Activated CD4-positive, alpha-beta T cell treated with anti-CD3 and anti-CD28 coated beads, Interleukin-2, amount 10 ng/mL, durations not matched to agents 24 days and 14 days (primary cell): ENCODE results near the gene ISY1. TPM values are rescaled to one million over a fixed set of nuclear protein-coding genes. Genes with fewer than 3 reads are reported as not detected.
"Not testable (repeated sequence)": the region's sequence is repeated elsewhere in the genome, so short reads cannot be mapped to it uniquely, and the experiment has no call there.

Source experiments
- DNase-seq: peaks from one replicate; pipeline ENCODE4 v3.0.0; 2022
- H3K27ac Mint-ChIP-seq: one replicate; pipeline ENCODE4 v1.8.0; 2022; ENCODE audit warnings: mild to moderate bottlenecking, mixed read lengths
- H3K27me3 Mint-ChIP-seq: one replicate; pipeline ENCODE4 v1.8.0; 2022; ENCODE audit warnings: mixed read lengths
- H3K36me3 Mint-ChIP-seq: one replicate; pipeline ENCODE4 v1.8.0; 2022; ENCODE audit warnings: low read depth, mild to moderate bottlenecking, mixed read lengths
- H3K4me1 Mint-ChIP-seq: one replicate; pipeline ENCODE4 v1.8.0; 2021; ENCODE audit warnings: mixed read lengths
- H3K4me3 Mint-ChIP-seq: one replicate; pipeline ENCODE4 v1.8.0; 2022; ENCODE audit warnings: mild to moderate bottlenecking, moderate library complexity, mixed read lengths
- H3K9me3 Mint-ChIP-seq: one replicate; pipeline ENCODE4 v1.8.0; 2021; ENCODE audit warnings: mixed read lengths
- intact Hi-C: fragments of 100-400 bp; cut with micrococcal nuclease; formaldehyde crosslinking; loops from one replicate; pipeline ENCODE4 v1.15.1; 2023
- total RNA-seq: library from RNA; stranded (reverse); gene quantifications from 2 replicates; pipeline ENCODE4 v1.2.3, GENCODE V29; 2022

Gene ISY1
- total RNA-seq, 1 donor from 2014 or later, result 83.7 TPM

GRCh38 chr3:129121016-129121791 is 39.7 kb downstream of the ISY1 start:
- Mint-ChIP-seq H3K27ac (peak overlapping the region; percentile 99), H3K9me3 (no peaks in the 10 kb centered on the region), H3K4me1 (peaks cover 48% of the 10 kb centered on the region), H3K27me3 (no peaks in the 10 kb centered on the region), H3K36me3 (peaks cover 43% of the 10 kb centered on the region), H3K4me3 (peak overlapping the region; percentile 94)
- intact Hi-C loops, result loop anchor here (2.0 to 5.0 kb wide), 8 partner anchors 54 to 504 kb away; no protein-coding TSS in a partner anchor
- DNase-seq, result no peak

GRCh38 chr3:129120254-129121004 is 40.4 kb downstream of the ISY1 start:
- Mint-ChIP-seq H3K27ac (peak overlapping the region; percentile 99), H3K9me3 (no peaks in the 10 kb centered on the region), H3K27me3 (no peaks in the 10 kb centered on the region), H3K4me1 (peaks cover 51% of the 10 kb centered on the region), H3K4me3 (peak overlapping the region; percentile 94), H3K36me3 (peaks cover 40% of the 10 kb centered on the region)
- intact Hi-C loops, result loop anchor here (1.0 to 5.0 kb wide), 13 partner anchors 8 to 503 kb away; partner anchors contain the start of genes COPG1, ISY1 and RPN1
- DNase-seq, result peak; percentile 98

DNA sequence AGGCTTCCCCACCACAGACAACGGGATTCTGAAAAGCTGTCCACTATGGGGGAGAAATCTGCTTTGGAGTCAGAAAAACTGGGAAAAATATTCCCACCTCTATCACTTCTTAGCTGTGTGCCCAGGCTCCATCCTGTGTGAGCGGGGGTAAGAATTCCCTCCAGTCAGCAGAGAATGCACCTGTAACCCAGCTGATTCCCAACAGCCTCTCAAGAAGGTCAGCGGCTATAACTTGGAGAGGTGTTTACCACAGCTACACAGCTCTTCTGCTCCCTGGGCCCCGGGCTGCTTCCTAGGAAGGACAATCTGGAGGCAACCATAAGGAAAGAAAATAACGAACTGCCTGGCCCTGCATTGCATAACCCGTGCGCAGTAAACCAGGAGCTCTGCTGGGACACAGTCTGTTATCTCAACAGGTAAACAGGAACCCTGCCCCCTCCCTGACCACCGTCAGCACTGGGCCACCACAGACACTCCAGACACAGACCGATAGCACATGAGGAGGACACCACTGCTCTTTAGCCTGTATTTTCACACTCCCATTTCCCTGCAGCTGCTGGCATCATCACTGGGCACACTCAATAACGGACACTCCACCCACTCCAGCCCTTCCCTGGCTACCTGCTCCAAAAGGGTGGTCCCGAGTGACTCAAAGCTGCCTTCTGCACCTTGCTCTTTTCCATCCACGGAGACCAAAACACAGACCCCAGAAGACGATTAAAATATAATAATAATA is 41.3 kb downstream of the ISY1 start:
- Mint-ChIP-seq H3K9me3 (no peaks in the 10 kb centered on the region), H3K4me3 (peak overlapping the region; percentile 94), H3K27me3 (no peaks in the 10 kb centered on the region), H3K36me3 (peaks cover 44% of the 10 kb centered on the region), H3K27ac (peak overlapping the region; percentile 99), H3K4me1 (peaks cover 55% of the 10 kb centered on the region)
- peak; percentile 83 for DNase-seq
- intact Hi-C loops, result loop anchor here (1.0 to 10.0 kb wide), 14 partner anchors 7 to 502 kb away; partner anchors contain the start of genes COPG1, IFT122, ISY1 and RPN1

- Mint-ChIP-seq H3K4me1 (peaks cover 63% of the 10 kb centered on the region), H3K36me3 (peaks cover 49% of the 10 kb centered on the region), H3K27me3 (no peaks in the 10 kb centered on the region), H3K9me3 (no peaks in the 10 kb centered on the region), H3K4me3 (peak overlapping the region; percentile 94), H3K27ac (peak overlapping the region; percentile 99)
- intact Hi-C loops, result loop anchor here (10.0 kb wide), 1 partner anchor 326 kb away; the partner anchor contains the start of gene IFT122
- DNase-seq, result peak; percentile 89
These were observed 42.1 kb downstream of the ISY1 start for GRCh38 chr3:129118745-129119144.

DNA sequence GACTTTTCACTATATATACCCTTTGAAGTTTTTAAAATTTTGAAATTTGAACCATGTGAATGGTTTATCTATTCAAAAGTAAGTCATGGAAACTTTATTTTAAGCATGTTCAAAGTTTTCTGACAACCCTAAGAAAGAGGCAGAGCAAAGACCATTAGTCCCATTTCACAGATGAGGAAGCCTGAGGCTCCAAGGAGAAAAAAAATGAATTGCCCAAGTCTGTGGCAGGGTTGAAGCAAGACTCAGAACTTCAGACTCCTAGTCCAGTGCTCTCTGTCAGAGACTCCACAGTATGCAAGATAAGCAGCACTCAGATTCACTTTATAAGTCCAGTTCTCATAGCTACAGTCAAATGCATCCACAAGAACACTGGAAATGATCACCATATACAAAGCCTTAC is 43.7 kb downstream of the ISY1 start:
- intact Hi-C loops, result loop anchor here (10.0 kb wide), 1 partner anchor 328 kb away; the partner anchor contains the start of gene IFT122
- Mint-ChIP-seq H3K4me3 (peak overlapping the region; percentile 94), H3K4me1 (peaks cover 62% of the 10 kb centered on the region), H3K9me3 (no peaks in the 10 kb centered on the region), H3K27me3 (no peaks in the 10 kb centered on the region), H3K36me3 (peaks cover 58% of the 10 kb centered on the region), H3K27ac (peak overlapping the region; percentile 99)
- DNase-seq, result no peak

GRCh38 chr3:129116482-129116946 is 44.3 kb downstream of the ISY1 start:
- peak; percentile 83 for DNase-seq
- H3K4me1 Mint-ChIP-seq, result peaks cover 59% of the 10 kb centered on the region
- no peaks in the 10 kb centered on the region for H3K27me3 Mint-ChIP-seq
- peaks cover 57% of the 10 kb centered on the region for H3K36me3 Mint-ChIP-seq
- intact Hi-C loops, result loop anchor here (10.0 kb wide), 1 partner anchor 328 kb away; the partner anchor contains the start of gene IFT122
- peak overlapping the region; percentile 82 for H3K27ac Mint-ChIP-seq
- no peaks in the 10 kb centered on the region for H3K9me3 Mint-ChIP-seq
- peak overlapping the region; percentile 76 for H3K4me3 Mint-ChIP-seq

- Mint-ChIP-seq H3K4me3 (peak overlapping the region; percentile 67), H3K36me3 (peaks cover 63% of the 10 kb centered on the region)
These were observed 46.4 kb downstream of the ISY1 start for GRCh38 chr3:129114455-129114854.

DNA sequence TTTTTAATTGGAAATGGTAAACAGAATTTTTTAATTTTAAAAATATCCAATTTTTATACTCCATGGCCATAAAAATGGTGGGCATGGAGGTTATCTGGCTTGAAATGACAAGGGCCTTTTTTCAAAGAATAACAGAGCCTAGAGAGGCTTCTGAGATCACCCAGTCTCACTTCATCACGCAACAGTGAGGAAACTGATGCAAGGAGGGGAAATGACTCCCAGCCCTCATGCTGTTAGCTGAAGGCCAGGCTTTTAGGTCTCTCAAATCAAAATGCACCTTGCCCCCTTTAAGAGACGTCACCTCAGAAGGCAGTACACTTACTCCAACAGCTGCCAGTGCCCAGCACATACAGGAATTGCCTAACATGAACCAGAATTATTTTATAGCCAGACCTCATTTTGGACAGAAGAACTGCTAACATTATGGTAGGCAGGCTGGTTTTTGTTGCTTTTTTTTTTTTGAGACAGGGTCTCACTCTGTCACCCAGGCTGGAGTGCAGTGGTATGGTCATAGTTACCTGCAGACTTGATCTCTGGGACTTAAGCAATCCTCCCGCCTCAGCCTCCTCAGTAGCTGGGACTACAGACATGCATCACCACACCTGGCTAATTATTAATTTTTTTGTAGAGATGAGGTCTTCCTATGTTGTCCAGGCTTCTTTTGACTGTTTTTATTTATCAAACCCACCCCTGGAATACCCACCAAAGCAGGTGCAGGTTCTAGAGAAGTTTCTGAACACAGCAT is 48.4 kb downstream of the ISY1 start:
- Mint-ChIP-seq H3K27me3 (no peaks in the 10 kb centered on the region), H3K9me3 (no peaks in the 10 kb centered on the region), H3K4me1 (peaks cover 58% of the 10 kb centered on the region), H3K4me3 (peak overlapping the region; percentile 55), H3K27ac (peak overlapping the region; percentile 95), H3K36me3 (peaks cover 62% of the 10 kb centered on the region)
- intact Hi-C loops, result loop anchor here (1.0 to 10.0 kb wide), 2 partner anchors 8 to 332 kb away; partner anchors contain the start of gene IFT122
- peak; percentile 81 for DNase-seq

More at GRCh38 chr3:129114455-129114854, 46.4 kb downstream of the ISY1 start:
- no peaks in the 10 kb centered on the region for H3K27me3 Mint-ChIP-seq
- peak overlapping the region; percentile 88 for H3K27ac Mint-ChIP-seq
- intact Hi-C loops, result loop anchor here (10.0 kb wide), 1 partner anchor 330 kb away; the partner anchor contains the start of gene IFT122
- no peaks in the 10 kb centered on the region for H3K9me3 Mint-ChIP-seq
- H3K4me1 Mint-ChIP-seq, result peaks cover 63% of the 10 kb centered on the region
- DNase-seq, result no peak

DNA sequence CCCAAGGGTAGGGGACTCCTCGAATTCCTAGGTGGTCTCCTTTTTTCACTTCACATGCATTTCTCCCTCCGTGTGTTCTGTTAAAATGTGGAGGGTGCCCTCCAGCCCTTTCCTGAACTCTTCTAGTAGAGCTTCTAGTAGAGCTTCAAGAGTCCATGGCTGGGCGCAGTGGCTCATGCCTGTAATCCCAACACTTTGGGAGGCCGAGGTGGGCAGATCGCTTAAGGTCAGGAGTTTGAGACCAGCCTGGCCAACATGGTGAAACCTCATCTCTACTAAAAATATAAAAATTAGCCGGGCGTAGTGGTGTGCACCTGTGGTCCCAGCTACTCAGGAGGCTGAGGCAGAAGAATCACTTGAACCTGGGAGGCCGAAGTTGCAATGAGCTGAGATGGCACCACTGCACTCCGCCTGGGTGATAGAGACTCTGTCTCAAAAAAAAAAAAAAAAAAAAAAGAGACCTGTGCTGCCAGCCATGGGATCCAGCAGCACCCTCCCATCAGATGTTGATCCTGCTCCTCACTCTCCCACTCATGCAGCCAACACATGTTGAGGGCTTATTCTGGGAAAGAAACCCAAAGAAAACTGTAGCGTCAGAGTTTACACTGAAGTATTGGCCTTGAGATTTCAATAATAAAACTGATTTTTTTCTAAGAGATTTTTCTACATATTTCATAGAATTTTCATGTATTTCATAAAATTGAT is 49.6 kb downstream of the ISY1 start:
- H3K27me3 Mint-ChIP-seq, DNase-seq, H3K9me3 Mint-ChIP-seq, H3K4me3 Mint-ChIP-seq: not testable (repeated sequence)
- Mint-ChIP-seq H3K36me3 (peaks cover 54% of the 10 kb centered on the region), H3K27ac (peak overlapping the region; percentile 43), H3K4me1 (peaks cover 52% of the 10 kb centered on the region)
- intact Hi-C loops, result loop anchor here (10.0 kb wide), 1 partner anchor 334 kb away; the partner anchor contains the start of gene IFT122

- no peak for DNase-seq
- peak overlapping the region; percentile 41 for H3K27ac Mint-ChIP-seq
- intact Hi-C loops, result no loop called here
- H3K9me3 Mint-ChIP-seq, result no peaks in the 10 kb centered on the region
- H3K4me3 Mint-ChIP-seq, result no peak overlapping the region
- H3K4me1 Mint-ChIP-seq, result peaks cover 46% of the 10 kb centered on the region
- H3K27me3 Mint-ChIP-seq, result no peaks in the 10 kb centered on the region
- peaks cover 48% of the 10 kb centered on the region for H3K36me3 Mint-ChIP-seq
These were observed 53.1 kb downstream of the ISY1 start for GRCh38 chr3:129107793-129108192.

DNA sequence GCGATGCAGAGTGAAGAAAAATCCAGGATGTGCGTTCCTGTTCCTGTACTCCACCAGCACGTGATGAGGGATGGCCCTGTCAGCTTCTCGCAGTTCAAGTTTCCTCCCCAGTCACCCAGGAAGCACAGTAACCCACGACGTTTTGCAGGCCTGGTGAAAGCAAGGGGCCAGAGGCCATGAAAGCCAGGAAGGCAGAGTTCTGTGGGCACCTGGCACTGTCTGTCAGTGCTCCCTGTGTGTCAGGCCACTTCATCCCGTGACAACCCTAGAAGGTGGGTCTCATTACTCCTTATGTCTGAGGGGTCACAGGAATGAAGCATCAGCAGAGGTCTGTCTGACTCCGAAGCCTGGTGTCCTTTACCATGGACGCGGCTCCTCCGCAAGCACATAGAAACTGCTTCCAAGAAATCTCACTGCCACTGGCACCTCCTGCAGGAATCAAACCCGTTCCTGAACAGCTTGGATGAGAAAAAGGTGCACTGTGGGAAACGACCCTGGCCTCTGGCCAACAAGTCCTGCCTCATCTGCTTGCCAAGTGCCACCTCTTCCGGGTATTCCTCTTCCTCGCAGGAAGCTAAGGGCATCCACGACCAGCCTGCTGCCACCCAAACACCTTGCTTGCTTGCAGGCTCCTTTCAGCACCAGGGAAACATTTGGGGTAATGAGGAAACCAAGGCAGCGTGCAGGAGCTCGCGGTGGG is 53.8 kb downstream of the ISY1 start:
- peaks cover 43% of the 10 kb centered on the region for H3K36me3 Mint-ChIP-seq
- H3K9me3 Mint-ChIP-seq, result no peaks in the 10 kb centered on the region
- no peak for DNase-seq
- H3K4me3 Mint-ChIP-seq, result no peak overlapping the region
- H3K27me3 Mint-ChIP-seq, result no peaks in the 10 kb centered on the region
- intact Hi-C loops, result no loop called here
- H3K27ac Mint-ChIP-seq, result peak overlapping the region; percentile 51
- H3K4me1 Mint-ChIP-seq, result peaks cover 41% of the 10 kb centered on the region

GRCh38 chr3:129106320-129106719 is 54.5 kb downstream of the ISY1 start:
- Mint-ChIP-seq H3K9me3 (no peaks in the 10 kb centered on the region), H3K27me3 (no peaks in the 10 kb centered on the region), H3K4me1 (peaks cover 45% of the 10 kb centered on the region), H3K27ac (peak overlapping the region; percentile 26), H3K4me3 (no peak overlapping the region), H3K36me3 (peaks cover 46% of the 10 kb centered on the region)
- DNase-seq, result no peak
- intact Hi-C loops, result no loop called here
